HG03354 (cell line): ENCODE results near the gene ABL1.
"Not testable (repeated sequence)": the region's sequence is repeated elsewhere in the genome, so short reads cannot be mapped to it uniquely, and the experiment has no call there.

Experiments used
- ATAC-seq: cut with Tn5 transposase; IDR thresholded peaks from one replicate; pipeline ENCODE4 v1.9.1; 2021; ENCODE audit warnings: mild to moderate bottlenecking; ENCODE audit not compliant: unreplicated experiment, poor library complexity, severe bottlenecking

Gene ABL1

DNA sequence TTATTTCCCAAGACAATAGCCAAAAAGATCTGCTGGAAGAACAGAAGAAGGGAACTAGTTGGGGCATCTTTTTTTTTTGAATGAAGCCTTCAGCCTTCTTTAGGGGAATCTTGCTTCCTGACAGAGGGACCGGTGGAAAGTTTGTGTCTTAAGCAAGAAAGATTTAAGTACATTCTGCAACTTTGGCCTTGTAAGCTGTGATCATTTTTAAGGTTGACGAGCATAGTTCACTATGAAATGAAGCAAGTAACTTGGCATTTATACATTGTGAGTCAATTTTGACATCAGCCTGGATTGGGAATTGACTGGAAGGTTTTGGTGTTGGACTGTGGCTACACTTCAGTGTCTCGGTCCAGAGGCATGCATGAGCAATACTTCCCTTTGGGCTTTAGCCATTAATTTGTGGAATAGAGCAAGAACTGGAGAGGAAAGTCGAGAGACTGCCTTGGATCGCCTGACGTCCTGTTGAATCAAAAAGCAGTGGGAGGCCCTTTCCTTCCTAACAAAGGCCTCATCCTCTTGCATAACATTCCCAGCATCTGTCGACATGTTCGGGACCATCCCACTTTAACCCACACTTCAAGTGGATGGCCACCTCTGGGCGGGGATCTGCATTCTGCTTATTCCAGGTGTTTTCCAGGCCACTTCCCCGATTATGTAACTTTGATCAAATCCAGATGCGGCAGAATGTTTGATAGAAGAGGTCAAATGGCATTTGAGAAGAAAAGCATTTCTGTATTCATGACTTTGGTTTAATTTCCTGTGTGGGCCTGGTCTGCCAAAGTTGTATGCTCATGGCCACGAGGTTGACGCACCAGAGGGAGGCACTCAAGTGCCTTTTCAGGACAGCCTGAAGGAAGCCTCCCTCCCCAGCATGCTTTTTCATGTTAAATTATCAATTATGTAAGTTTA is 12.5 kb downstream of the ABL1 start:
- no peak for ATAC-seq

DNA sequence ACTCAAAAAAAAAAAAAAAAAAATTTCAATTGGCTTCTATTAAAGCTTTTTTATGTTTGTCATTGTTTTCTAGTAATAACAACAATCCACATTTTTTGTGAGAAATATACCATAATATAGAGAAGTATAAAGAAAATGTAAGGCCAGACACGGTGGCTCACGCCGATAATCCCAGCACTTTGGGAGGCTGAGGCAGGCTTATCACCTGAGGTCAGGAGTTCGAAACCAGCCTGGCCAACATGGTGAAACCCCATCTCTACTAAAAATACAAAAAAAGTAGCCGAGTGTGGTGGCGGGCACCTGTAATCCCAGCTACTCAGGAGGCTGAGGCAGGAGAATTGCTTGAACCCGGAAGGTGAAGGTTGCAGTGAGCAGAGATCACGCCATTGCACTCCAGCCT is 13.5 kb downstream of the ABL1 start:
- ATAC-seq: not testable (repeated sequence)

DNA sequence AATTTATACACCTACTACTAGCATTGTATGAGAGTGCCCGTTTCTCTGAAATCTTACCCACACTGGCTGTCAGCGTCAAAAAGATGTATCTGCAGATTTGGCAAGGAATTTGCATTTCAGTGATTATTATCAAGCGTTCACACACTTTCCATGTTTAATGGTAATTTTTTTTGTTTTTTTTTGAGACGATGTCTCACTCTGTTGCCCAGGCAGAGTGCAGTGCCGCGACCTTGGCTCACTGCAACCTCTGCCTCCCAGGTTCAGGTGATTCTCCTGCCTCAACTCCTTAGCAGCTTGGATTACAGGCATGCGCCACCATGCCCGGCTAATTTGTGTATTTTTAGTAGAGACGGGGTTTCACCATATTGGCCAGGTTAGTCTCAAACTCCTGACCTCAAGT is 14.3 kb downstream of the ABL1 start:
- no peak for ATAC-seq

DNA sequence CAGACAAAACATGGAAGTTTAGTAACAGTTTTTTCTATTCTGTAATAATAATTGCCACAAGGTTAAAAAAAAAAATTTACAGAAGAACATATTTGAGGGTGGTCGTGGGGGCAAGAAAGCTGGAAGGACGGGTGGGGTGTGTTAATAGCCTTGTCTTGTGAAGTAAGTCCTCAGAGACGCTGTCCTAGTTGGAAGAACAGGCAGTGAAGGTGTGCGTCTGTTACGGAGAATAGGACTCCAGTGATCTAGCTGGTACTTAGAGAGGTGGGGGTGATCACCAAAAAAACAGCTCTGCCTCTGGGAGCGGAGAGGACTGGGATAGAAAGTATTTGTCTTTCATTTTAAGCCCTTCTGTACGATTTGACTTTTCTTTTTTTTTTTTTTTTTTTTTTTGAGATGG is 17.7 kb downstream of the ABL1 start:
- ATAC-seq: no peak

DNA sequence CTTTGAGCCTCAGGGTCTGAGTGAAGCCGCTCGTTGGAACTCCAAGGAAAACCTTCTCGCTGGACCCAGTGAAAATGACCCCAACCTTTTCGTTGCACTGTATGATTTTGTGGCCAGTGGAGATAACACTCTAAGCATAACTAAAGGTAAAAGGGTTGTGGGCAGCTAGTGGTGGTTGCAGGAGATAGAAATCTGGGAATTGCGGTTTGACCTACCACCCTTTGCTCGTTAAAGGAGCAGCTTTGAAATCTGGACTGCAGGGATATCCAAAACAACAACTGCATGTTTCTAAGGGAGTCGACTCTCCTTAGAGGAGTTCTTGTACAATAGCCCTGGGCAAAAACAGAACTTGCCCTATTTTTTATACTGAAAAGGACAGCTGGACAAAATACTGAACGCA is 19.0 kb downstream of the ABL1 start:
- no peak for ATAC-seq

DNA sequence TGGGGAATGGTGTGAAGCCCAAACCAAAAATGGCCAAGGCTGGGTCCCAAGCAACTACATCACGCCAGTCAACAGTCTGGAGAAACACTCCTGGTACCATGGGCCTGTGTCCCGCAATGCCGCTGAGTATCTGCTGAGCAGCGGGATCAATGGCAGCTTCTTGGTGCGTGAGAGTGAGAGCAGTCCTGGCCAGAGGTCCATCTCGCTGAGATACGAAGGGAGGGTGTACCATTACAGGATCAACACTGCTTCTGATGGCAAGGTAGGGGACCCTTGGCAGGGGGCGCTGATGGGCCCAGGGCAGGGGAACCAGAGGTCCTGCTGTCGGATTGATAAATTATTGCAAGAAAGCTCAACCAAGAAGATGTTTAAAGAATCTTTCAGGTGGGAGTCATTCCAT is 19.8 kb downstream of the ABL1 start:
- no peak for ATAC-seq

DNA sequence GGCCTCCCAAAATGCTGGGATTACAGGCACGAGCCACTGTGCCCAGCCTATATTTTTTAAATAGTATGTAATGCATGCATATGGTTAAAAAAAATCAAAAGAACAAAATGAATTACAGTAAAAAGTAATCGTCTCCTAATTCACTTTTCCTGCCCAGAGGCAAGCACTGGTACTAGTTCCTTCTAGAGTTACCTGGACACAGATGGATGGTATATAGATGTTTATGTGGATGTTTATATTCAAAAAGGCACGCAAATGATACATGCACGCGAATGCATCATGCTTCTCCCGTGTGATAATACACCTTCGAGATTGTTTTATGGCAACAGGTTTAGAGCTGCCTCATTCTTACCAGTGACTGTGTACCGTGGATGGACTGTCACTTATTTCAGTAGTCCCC is 21.4 kb downstream of the ABL1 start:
- no peak for ATAC-seq

DNA sequence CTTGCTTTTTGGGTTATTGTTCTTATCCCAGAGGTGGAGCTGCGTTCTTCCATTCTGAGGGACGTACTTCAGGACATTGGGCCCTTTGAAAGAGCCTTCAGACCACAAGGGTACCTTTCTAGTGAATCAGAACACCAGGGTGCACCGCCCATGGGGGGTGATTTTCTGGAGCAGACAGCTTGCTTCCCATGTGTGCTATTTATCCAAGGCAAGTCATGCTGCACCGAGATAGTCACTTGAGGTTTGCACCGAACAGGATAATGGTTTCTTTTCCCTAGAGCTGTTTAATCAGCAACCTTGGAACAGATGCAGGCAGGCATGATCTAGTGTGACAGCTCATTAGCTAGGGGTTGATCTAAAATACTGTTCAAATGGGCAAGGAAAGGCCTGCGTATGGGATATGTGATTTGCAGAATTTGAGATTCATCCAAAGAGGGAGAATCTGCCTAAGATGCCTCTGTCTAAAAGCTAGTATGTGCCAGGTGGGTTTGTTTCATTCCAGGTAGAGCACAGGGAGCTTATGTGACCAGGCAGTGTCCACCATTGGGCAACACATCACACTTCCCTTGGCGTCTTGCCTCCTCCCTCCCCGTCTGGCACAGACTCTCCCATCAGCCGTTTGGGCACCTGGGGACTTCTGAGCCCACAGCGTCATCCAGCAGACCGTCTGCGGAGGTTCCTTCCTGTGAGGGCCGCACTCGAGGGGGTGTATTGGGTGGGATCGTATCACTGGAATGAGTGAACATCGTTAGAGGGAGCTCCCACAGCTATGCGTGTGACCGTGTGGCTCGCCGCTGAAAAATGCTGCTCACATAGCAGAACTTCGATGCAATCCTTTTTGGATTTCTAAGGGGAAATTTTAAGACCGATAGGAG is 23.0 kb downstream of the ABL1 start:
- no peak for ATAC-seq

DNA sequence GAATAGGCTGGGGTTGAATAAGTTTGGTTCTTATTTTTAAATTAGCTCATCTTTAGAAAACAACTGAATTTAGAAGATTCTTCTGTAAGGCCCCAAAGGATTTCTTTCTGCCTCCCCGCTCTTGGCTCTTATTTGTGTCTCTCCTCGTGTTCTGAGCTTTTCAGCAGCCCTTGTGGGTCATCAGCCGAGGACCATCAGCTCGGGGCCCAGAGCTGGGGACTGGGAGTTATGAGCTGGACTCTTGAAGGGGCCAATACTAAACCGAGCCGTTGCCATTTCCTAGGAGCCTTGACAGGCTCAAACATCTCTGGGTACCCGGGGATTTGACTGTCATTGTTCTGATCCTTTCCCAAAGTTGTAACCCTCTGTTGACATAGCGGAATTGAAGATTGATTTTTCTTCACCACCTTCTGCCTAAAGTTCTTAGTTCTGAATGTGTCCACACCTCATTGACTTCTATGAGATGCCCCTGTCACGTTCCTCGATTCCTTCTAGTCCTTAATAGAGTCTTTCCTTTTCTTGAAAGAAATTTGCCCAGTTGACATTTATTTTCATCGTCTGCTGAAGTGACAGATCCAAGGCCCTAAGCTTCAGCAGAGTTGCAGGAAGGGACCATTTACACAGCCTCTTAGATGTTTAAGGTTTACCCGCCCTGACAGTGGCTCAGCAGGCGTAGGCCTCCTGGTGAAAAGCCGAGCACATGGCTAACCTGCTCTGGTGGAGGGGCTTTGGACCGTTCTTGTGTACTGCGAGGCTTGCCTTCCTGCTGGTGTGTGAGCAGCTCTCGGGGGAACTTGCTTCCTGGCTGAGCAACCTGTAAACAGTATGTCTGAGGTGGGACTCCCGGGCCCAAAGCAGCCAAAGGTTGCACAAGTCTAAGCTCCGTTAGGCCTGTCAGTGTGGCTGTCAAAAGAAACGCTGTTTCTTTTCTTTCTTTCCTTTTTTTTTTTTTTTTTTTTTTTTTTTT is 24.0 kb downstream of the ABL1 start:
- no peak for ATAC-seq

DNA sequence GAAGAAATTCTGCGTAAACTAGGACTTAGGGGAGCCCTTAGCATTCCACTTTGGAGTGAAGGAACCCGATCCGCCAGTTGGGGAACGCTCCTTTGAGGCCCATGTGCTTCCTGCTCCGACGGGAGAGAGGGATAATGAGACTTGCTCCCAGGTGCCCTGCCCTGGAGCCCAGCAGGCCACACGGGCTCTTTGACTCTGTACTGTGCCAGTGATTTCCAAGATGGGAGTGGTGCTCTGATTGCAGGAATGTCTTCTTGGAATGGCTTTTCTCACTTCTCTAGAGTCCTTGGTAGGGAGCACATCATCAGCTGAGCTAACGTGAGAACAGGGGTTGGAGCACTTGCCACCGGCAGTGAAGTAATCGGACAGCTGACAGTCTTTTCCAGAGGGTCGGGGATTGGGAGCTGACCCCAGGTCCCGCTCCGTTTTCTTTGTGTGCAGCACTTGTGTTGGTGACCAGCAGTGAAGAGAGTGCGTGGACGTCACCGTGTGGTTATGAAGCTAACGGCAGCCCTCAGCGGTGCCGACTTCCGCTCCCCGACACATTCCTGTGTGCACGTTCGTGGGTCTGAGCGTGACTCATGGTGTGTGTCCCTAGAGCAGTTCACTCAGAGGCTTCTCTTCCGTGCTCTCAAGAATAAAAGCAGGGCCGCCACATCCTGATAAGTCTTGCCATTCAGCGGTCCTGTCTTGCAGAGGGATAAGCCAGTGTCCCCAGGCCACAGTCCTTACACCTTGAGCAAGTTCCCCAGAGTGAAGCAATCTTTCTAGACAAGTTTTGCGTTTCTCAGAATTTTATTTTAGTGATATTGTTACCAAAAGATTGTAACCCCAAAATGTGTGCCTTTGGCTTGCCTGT is 25.6 kb downstream of the ABL1 start:
- no peak for ATAC-seq

DNA sequence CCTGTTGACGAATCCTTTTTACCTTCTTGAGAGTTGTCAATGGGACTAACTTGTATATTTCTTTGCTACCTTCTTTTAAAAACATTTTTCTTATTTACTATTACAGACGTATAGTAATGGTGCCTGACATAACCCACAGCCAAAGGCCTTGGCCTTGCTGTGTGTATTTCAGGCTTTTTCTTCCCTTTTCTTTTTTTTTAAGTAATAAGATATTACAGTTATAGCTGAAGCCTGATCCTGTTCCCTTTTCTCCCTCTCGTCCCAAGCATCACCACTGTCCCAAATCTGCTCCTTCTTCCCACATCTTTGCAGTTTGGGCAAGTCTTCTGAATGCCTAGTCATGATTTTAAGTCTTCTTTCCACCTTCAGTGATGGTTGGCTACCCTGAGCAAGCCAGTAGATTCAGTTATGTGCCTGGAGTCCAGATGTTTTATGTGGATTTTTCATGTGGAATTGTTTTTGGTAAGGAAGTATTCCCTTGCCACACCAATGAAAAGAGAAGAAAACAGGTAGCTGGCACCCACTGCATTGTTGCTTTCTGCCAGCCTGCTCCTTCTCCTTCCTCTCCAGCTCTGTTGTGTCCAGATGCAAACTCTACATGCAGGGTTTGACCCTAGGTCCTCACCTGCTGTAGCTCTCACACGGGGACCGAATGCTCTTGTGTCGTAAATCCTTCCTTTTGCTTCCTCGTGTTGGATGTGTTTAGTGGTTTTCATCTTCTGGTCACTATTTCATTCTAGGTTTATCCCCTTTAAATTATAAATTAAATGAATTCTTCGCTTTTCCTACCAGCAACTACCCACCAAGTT is 26.5 kb downstream of the ABL1 start:
- ATAC-seq: no peak

DNA sequence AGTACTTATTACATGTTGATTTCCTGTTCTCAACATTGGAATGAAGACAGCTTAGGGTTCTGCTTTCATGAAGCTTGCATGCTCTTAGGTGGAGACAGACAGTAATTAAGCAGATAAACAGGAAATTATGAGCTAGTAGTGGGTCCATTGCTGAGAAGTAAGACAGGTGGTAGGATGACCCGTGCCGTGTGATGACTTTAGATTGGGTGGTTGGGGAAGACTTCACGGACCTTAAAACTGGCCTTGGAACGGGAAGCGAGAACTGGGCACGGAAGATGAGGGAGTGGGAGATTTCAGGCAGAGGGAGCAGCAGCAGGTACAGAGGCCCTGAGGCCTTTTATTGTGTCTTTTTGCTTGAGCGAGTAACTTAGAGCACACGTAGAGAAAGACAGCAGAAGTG is 27.2 kb downstream of the ABL1 start:
- no peak for ATAC-seq

DNA sequence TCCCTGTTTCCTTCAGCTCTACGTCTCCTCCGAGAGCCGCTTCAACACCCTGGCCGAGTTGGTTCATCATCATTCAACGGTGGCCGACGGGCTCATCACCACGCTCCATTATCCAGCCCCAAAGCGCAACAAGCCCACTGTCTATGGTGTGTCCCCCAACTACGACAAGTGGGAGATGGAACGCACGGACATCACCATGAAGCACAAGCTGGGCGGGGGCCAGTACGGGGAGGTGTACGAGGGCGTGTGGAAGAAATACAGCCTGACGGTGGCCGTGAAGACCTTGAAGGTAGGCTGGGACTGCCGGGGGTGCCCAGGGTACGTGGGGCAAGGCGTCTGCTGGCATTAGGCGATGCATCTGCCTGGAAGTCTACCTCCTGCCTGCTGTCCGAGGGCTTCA is 27.7 kb downstream of the ABL1 start:
- no peak for ATAC-seq

DNA sequence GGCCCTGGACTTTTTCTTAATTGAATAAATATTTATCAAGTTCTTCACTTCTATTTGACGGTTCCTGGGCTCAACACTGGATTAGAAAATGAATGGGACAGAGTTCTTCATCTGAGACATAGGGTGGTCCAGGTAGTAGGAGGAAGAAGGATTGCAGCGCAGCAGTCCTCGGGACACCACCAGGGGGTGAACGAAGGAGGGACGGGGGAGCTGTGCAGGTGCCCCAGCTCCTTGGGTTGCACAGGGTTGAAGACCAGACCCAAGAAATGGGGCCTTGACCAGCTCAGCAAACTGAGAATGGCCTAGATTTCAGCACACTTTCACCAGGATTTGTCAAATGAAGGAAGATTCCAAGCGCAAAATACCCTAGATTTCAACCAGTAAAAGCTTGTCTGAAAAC is 29.5 kb downstream of the ABL1 start:
- ATAC-seq: no peak

DNA sequence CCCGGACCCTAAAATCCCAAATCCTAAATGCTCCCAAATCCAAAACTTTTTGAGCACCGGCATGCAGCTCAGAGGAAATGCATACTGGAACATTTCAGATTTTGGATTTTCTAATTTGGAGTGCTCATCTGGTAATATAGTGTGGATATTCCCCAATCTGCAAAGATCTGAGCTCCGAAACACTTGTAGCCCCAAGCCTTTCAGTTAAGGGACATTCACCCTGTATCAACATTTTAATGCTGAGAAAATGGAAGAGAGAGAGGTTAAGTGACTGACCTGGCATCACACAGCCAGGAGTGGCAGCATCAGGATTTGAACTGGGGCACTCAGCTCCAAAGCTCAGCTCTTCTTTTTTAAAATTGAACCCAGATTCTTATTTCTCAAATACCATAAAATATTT is 30.9 kb downstream of the ABL1 start:
- ATAC-seq: no peak

DNA sequence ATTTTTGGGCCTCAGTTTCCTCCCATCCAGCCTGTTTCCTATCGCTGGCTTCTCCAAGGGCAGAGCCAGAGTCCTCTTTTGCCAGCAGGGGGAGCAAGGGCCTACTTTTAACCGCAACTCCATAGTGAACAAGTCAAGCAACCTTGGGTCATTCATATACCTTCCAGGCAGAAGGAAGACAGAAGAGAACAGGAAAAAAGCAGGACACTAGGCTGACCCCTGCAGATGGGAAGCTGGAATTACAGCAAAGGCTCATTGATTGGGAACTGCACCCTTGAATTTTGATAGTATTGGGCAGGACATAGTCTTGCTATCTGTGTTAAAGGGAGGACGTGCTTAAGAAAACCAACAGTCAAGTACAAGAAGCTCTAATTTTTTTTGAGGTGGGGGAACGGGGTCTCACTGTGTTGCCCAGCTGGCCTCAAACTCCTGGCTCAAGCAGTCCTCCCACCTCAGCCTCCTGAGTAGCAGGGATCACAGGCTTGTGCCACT is 31.5 kb downstream of the ABL1 start:
- no peak for ATAC-seq

DNA sequence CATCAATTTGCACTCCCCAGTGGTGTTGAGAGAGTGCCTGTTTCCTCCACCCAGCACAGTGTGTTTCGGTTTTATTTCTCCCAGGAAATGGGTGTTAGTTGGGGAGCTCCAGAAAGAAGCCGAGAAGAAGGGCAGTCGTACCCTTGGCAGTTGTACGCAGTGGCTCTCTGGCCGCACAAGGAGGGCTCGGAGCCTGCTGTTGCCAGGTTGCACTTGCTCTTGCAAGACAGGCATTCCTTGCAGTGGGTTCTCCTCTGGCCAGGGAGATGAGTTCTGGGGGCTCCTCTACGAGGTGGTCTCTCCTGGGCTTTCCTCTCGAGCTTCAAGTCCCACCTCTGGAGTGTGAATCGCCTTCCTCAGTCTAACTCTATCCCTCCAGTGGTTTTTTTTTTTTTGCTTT is 32.5 kb downstream of the ABL1 start:
- no peak for ATAC-seq

DNA sequence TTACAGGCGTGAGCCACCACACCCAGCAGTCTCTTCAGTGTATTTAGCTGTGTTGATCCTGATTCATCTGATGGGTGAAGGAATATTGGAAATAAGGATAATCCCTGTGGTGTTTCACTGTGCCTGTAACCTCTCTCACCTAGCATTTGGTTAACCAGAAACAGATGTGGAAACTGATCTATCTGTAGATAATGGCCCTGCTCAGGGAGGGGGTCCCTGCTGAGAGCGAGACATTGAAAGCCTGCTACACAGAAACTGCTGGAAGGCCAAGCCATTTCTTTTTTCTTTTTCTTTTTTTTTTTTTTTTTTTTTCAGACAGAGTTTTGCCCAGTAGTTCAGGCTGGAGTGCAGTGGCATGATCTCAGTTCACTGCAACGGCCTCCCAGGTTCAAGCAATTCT is 33.2 kb downstream of the ABL1 start:
- no peak for ATAC-seq
